ENCODE results near the gene SLC25A45.

Gene SLC25A45

DNA sequence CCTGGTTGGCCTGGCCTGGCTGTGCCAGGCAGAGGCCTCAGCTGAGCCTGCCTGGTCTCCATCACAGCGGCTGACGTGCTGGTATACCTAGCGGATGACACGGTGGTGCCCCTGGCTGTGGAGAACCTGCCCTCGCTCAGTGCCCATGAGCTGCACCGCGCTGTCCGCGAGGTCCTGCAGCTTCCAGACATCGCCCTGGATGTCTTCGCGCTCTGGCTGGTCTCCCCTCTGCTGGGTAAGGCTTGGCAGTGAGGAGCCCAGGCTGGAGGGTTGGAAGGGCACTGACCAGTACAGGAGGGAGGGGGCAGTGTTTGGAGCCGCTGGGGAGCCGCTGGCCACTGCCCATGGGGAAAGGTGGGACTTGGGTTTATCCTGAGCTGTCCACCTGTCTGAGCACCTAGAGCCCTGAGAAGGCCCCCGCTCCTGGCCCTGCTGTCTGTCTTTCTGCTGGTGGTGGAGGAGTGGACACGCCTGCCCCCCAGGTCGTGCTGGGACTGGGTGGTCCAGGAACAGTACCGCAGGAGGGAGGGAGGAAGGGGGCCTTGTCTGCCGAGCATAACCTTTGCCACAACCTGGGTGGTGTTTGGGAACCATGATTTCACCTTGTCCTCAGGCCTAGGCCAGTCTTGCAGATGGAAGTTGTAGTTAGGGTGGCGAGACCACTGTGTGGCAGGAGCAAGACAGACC lies 7.0 kb upstream of the SLC25A45 start:
- no peak for DNase-seq (ENCODE audit: low spot score)

- DNase-seq (ENCODE audit: low spot score): no peak
These were observed 6.3 kb upstream of the SLC25A45 start for GRCh38 chr11:65388731-65389130.

DNA sequence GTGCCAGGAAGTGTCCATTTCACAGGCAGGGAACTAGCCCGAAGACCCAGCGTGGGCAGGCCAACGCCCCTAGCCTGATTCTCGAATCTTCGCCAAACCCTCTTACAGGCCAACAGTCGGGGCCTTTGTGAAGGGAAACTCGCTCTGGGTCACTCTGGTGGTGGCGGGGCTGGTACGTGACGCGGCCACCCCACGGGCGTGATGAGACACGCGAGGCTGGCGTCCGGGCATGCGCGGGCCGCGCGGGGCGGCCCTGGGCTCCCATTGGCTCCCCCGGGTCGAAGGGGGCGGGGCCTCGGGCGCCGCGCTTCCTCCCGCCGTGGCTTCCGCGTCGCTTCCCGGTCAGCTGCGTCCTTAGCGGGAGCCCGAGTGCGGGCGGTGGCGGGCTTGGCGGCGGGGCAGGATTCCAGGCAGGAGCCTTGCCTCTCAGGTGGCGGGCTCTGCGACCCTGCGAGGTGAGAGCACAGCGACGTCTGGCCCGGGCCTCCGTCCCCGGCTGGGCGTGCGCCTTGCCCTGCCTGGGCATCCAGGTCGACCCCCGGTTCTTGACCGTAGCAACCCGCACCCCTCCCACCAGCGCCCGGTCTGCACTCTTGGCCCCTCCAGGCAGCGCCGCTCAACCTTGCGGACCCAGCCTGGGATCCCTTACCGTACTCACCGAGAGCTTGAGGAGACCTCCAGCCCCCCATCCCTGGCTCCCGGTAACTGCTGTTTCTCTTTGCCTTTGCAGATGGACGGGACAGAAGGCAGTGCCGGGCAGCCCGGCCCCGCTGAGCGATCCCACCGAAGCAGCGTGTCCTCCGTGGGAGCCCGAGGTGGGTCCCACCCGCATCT lies 4.1 kb upstream of the SLC25A45 start, which contains the start of gene FRMD8:
TSS of gene FRMD8 (plus strand) at position 331 of the 834 bp plus-strand sequence. CDS start at position 731, 400 bp downstream.
- DNase-seq (ENCODE audit: low spot score): peak; percentile 98

DNA sequence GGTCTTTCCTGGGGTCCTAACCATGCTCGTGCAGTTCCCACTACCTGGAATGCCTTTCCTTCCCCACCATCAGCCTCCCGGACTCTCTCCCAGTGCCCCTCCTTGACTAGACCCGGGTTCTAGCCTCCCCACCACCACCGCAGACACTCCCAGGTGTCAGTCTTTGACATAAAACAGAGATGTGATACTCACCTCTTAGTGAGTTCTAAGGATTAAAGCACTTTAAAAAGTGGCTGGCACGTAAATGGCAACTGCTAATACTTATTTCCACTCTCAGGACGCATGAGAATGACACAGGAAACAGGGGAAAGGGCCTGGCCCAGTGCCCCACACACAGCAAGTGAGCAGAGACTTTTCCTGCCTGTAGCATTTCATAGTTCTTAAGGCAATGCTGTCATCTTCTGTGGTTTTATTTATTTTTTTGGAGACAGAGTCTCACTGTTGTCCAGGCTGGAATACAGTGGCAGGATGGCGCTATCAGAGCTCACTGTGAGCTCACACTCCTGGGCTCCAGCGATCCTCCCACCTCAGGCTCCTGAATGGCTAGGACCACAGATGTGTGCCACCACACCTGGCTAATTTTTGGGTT lies 1.9 kb upstream of the SLC25A45 start:
- DNase-seq (ENCODE audit: low spot score): no peak

DNA sequence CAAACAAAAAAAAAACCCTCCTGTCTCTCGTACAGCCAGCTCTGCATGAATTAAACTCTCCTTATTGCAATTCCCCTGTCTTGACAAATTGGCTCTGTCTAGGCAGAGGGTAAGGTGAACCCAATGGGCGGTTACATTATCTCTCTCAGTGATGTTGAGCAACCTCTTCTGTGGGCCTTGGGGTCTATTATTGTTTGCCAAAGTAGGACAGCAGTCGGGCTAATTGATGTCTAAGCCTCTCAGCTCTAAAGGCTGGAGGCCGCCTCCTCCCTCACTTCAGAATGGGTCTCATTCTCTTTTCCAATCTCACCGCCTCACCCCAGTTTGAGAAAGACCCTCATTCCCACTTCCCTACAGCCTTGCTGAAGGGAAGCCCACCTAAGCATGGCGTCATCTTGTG lies 1.3 kb upstream of the SLC25A45 start:
- DNase-seq (ENCODE audit: low spot score): no peak

DNA sequence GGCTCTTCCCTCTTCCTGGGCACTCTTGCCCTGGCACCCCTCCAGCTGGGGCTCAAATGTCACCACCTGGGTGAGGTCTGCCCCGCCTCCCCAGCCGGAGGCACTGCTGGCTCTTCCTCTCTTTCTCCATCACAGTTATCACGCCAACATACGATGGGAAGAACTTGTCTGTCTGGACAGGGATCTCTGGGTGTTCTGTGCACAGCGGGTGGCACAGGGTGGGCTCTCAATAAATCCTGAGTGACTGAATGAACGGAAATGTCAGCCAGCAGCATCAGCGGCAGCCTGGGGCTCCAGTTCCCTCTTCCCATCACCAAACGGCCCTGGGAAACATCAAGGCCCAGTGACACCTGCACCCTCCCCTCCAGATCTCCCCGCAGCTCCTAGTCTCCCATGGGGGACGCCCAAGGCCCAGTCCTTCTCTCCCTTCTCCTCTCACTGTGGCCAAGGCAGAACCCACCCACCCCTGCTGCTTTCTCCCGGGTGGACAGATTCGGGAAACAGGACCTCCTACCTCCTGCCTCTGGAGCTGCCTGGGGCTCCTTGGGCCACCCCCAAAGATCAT lies 440 bp upstream of the SLC25A45 start:
- DNase-seq (ENCODE audit: low spot score): no peak

- peak; percentile 56 for DNase-seq (ENCODE audit: low spot score)
These were observed 772 bp downstream of the SLC25A45 start for GRCh38 chr11:65381716-65382032.

DNA sequence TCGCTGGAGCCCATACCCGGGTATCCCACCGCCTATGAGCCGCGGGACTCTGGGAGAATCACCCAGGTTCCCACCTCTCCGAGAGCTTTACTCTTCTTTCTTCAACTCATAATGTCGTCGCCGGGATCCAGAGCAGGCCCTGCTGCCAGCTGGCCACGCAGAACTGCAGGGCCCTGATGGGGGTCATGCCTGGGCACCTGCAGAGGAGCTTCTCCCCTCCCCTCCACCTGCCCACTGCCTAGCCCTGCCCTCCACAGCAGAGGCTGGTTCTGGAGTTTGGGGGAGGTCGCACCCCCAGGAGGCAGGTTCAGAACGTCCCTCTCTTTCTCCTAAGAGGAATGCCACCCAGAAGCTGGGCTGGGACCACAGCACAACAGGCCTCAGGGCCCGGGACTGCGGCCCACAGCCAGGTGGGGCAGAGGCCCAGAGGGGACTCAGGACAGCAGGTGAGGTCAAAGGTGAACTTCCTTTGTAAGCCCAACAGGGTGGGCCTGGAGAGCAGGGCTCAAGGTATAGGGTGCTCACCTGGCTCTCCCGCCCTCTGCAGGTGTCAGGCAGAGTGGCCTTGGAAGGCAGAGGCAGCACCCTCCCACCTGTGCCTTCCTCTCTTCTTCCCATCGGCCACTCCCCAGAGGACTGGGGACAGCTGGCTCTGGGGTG lies 1.9 kb downstream of the SLC25A45 start:
- DNase-seq (ENCODE audit: low spot score): no peak

GRCh38 chr11:65379698-65380459 lies 2.6 kb downstream of the SLC25A45 start:
- DNase-seq (ENCODE audit: low spot score): no peak

DNA sequence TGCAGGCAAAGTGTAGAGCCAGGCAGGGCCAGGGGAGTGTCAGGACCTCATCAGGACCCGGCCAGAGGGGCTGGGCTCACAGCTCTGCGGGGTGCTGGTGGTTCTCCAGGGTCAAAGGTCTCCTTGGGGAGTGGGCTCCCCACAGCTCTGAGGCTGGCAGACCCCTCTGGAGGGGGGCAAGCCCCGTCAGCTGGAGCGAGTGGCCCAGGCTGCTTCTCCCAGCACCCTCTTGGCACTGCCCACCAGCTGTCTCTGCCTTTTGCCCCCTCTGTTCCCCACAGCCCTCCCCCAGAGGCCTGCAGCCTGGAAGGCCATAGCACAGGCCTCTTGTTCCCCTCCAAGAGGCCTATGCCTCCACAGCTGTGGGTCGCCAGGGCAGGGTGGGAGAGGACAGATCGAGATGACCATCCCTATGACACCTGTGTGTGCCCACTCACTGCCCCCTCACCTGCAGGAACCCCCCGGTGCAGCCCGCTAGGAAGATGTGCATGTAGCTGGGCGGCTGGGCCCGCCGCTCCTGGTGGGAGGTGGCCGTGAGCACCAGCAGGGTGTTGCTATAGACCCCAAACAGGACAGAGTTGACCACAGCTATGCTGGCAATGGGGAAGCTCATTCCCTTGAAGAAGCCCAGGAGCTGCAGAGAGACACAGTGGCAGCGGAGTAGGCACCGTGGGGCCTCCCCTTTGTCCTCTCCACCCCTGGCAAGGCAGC lies 3.4 kb downstream of the SLC25A45 start:
- DNase-seq (ENCODE audit: low spot score): no peak

DNA sequence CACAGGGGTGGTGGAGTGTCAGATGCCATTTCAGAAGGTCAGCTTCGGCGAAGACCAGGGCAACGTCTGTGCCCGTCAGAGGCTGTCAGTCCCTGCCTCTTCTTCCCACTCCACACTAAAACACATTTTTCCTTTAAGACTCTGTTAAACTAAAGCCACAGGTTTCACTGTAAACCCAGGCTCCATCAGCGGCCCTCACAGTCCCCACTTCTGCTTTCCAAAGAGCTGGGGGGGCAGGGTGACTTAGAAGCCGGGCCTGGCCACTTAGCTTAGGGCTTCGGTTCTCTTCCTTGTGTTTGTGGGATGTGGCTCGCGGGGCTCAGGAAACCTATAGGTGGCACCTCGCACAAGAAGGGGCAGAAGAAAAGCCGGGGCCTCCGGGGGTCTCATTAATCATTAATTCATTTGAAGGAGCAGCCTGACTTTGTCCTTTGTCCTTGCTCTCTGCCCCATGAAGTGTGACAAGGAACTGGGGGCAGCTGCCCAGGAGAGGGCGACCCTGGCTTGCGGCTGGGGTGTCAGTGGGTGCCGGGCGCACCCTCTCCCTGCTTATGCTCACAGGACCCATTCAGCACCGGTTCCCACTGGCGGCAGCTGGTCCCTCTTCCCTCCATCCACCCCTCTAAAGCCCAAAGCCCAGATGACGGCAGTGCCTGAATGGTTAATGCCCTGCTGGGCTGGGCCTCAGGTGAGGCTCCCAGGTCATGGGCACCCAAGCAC lies 4.1 kb downstream of the SLC25A45 start:
- no peak for DNase-seq (ENCODE audit: low spot score)

DNA sequence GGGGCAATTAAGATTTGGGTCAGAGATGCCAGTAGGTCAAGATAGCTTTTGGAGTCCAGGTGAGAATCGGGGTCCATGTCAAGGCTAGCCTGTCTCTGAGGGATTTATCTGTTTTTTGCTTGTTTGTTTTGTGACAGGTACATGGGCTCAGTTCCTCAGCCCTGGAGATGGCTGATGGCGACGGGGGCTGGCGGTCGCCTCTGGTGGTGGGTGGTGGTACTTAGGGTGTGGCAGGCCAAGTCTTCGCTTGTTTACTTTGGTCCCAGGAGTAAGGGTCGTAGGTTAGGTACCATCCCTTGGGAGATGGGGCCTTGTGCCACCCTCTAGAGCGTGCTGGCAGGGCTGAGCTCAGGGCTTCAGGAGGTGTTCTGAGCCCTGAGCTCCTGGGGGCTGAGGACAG lies 4.7 kb downstream of the SLC25A45 start:
- no peak for DNase-seq (ENCODE audit: low spot score)

DNA sequence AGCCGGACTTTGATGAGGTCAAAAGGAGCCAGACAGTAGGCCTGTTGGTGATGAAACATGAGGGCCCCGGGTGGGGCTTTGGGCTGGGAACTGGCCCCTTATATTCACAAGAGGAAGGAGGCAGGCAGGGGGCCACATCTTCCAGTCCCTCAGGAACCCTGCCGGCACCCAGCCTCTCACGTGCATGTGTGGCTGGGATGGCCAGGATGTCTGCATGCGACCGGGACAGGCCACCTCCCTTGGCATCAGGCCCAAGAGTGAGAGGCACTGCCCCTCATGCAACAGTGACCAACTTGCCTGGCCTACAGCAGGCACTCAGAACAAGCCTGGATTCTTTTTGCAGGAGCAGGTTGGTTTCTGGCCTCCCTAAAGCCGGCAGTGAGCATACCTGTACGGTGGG lies 5.4 kb downstream of the SLC25A45 start:
- no peak for DNase-seq (ENCODE audit: low spot score)

- no peak for DNase-seq (ENCODE audit: low spot score)
These were observed 6.2 kb downstream of the SLC25A45 start for GRCh38 chr11:65376138-65376713.

DNA sequence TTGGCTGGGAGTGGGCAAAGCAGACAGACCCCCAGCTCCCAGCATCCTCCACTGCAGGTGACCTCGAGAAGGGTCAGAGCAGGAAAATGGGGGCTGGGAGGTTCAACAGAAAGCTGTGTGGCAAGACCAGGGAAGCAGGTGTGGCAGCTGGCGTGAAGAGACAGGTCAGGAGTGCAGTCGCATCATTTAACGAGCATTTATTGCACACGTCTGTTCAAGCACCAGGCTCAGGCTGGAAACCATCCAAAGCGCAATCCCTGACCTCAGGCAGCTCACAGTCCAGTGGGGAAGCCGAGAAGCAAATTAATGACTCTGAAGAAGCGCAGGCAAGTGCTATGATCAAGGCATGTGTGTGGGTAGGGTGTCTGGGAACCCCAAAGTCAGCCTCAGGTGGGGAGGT lies 7.4 kb downstream of the SLC25A45 start:
- no peak for DNase-seq (ENCODE audit: low spot score)

DNA sequence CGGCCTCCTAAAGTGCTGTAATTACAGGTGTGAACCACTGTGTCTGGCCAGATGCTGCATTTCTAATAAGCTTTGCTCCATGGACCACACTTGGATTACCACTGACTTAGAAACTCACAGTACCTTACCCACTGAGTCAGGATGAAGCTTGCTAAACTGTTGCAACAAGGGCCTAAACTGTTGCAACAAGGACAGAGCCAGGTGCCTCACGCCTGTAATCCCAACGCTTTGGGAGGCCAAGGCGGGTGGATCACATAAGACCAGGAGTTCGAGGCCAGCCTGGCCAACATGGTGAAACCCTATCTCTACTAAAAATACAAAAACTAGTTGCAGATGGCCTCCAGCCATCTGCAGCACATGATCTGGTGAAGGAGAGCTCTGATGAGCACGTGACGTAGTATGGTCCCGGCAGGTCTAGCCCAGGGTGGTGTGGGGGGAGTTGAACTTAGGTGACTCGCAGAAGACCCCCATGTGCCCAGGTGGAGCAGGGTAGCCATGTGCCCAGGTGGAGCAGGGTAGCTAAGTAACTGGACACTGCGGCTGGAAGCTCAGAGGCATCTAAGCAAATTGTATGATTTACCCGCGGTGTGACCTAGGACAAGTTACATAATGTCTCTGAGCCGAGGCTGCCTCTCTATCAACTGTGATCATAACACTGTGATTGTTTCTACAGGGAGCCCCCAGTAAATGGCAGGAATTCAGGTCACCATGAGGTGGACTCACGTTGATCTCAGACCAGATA lies 8.4 kb downstream of the SLC25A45 start:
- no peak for DNase-seq (ENCODE audit: low spot score)

GRCh38 chr11:65370659-65371049 lies 11.8 kb downstream of the SLC25A45 start:
- DNase-seq (ENCODE audit: low spot score): no peak

DNA sequence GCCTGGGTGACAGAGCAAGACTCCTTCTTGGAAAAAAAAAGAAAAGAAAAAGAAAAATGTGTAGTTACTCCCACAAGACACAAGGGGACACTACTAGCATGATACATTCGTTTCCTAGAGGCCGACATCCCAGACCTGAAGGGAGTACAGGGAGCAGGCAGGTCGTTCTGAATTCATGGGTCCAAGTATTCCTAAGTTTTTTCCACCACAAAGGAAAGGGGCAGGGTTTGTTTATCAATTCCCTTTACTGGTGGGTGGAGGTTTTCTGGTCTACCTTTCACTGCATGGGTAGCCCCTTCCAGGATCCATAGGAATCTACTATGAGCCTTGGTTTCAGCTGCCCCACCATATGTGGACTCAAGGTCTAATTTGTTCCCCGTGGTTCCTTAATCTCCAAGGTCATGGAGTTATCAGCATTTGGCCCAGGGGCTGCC lies 16.1 kb downstream of the SLC25A45 start:
- DNase-seq (ENCODE audit: low spot score): peak; percentile 90

DNA sequence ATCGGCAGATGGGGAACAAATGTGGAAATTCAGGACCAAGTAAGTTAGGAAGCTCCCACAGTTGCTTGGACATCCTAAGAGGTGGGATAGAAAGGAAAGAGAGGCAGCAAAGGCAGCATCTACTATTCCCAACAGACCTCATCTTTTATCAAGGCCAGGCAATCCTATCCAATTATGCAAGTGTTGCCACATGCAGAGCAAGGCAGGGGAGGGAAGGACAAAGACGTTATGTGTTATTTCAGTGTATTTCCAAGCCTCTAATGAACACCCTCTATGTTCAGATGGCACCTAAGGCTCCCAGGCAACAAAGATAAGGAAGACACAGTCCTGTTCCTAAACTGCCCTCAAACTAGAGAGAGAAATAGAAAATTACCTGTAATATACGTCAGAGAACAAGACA lies 18.7 kb downstream of the SLC25A45 start:
- DNase-seq (ENCODE audit: low spot score): no peak
